Glutamatergic neuron (in vitro differentiated cells): Measurements from ENCODE around the gene NEK10. TPM values are rescaled to one million over a fixed set of nuclear protein-coding genes. Genes with fewer than 3 reads are reported as not detected.

ENCODE experiments used
- DNase-seq: peaks from one replicate; pipeline ENCODE4 v3.0.0; 2022
- H3K27ac Mint-ChIP-seq: one replicate; pipeline ENCODE4 v1.8.0; 2020; ENCODE audit warnings: mild to moderate bottlenecking, mixed read lengths, inconsistent platforms; ENCODE audit not compliant: unreplicated experiment
- H3K27me3 Mint-ChIP-seq: one replicate; pipeline ENCODE4 v1.8.0; 2020; ENCODE audit warnings: mild to moderate bottlenecking, moderate library complexity, mixed read lengths, inconsistent platforms; ENCODE audit not compliant: unreplicated experiment
- H3K36me3 Mint-ChIP-seq: one replicate; pipeline ENCODE4 v1.8.0; 2020; ENCODE audit warnings: mild to moderate bottlenecking, mixed read lengths, inconsistent platforms; ENCODE audit not compliant: unreplicated experiment
- H3K4me1 Mint-ChIP-seq: one replicate; pipeline ENCODE4 v1.8.0; 2020; ENCODE audit warnings: mild to moderate bottlenecking, low read depth, mixed read lengths, inconsistent platforms; ENCODE audit not compliant: unreplicated experiment
- H3K4me3 Mint-ChIP-seq: one replicate; pipeline ENCODE4 v1.8.0; 2020; ENCODE audit warnings: mild to moderate bottlenecking, mixed read lengths, inconsistent platforms; ENCODE audit not compliant: unreplicated experiment
- H3K9me3 Mint-ChIP-seq: one replicate; pipeline ENCODE4 v1.8.0; 2020; ENCODE audit warnings: mild to moderate bottlenecking, moderate library complexity, mixed read lengths, inconsistent platforms; ENCODE audit not compliant: unreplicated experiment
- CTCF ChIP-seq: fragments of 200-600 bp; sonication (generic); IDR thresholded peaks from one replicate; pipeline ENCODE4 v1.5.0; 2021; ENCODE audit not compliant: partially characterized antibody, unreplicated experiment
- total RNA-seq: library from RNA; stranded (reverse); fragmentation: NEBNext Ultra II Directional; extraction: Animal tissue kit (Norgen Biotek cat#: 25700); gene quantifications from one replicate; pipeline ENCODE4 v1.2.1, GENCODE V29; 2021; ENCODE audit not compliant: unreplicated experiment

The NEK10 gene
- total RNA-seq, 1 donor from 2014 or later: 1.5 TPM

GRCh38 chr3:27219127-27219845, 149.9 kb downstream of the NEK10 start:
- Mint-ChIP-seq H3K4me3 (no peak overlapping the region), H3K36me3 (no peaks in the 10 kb centered on the region), H3K9me3 (no peaks in the 10 kb centered on the region), H3K27me3 (no peaks in the 10 kb centered on the region), H3K4me1 (no peaks in the 10 kb centered on the region), H3K27ac (no peak overlapping the region)
- no peak for DNase-seq
- TF ChIP-seq CTCF: no peak

GRCh38 chr3:27216955-27217552, 152.1 kb downstream of the NEK10 start:
- no peaks in the 10 kb centered on the region for H3K36me3 Mint-ChIP-seq
- DNase-seq: no peak
- no peak for TF ChIP-seq CTCF
- no peaks in the 10 kb centered on the region for H3K27me3 Mint-ChIP-seq
- H3K4me1 Mint-ChIP-seq: peaks cover 6% of the 10 kb centered on the region
- H3K4me3 Mint-ChIP-seq: no peak overlapping the region
- no peaks in the 10 kb centered on the region for H3K9me3 Mint-ChIP-seq
- H3K27ac Mint-ChIP-seq: no peak overlapping the region

GRCh38 chr3:27216295-27216855, 152.8 kb downstream of the NEK10 start:
- no peak overlapping the region for H3K27ac Mint-ChIP-seq
- no peak for TF ChIP-seq CTCF
- H3K27me3 Mint-ChIP-seq: no peaks in the 10 kb centered on the region
- H3K4me3 Mint-ChIP-seq: no peak overlapping the region
- H3K4me1 Mint-ChIP-seq: peaks cover 6% of the 10 kb centered on the region
- no peak for DNase-seq
- no peaks in the 10 kb centered on the region for H3K36me3 Mint-ChIP-seq
- H3K9me3 Mint-ChIP-seq: no peaks in the 10 kb centered on the region

GRCh38 chr3:27213450-27213849, 155.7 kb downstream of the NEK10 start:
- H3K36me3 Mint-ChIP-seq: no peaks in the 10 kb centered on the region
- no peak overlapping the region for H3K4me3 Mint-ChIP-seq
- H3K27me3 Mint-ChIP-seq: no peaks in the 10 kb centered on the region
- no peak for TF ChIP-seq CTCF
- no peak overlapping the region for H3K27ac Mint-ChIP-seq
- H3K4me1 Mint-ChIP-seq: peaks cover 6% of the 10 kb centered on the region
- no peak for DNase-seq
- H3K9me3 Mint-ChIP-seq: no peaks in the 10 kb centered on the region

- no peak for DNase-seq
- Mint-ChIP-seq H3K4me3 (no peak overlapping the region), H3K27me3 (no peaks in the 10 kb centered on the region), H3K9me3 (no peaks in the 10 kb centered on the region), H3K27ac (no peak overlapping the region), H3K36me3 (no peaks in the 10 kb centered on the region), H3K4me1 (peaks cover 6% of the 10 kb centered on the region)
- no peak for TF ChIP-seq CTCF
Measured at GRCh38 chr3:27209617-27210264, 159.4 kb downstream of the NEK10 start.
